ENCODE results near the gene BCL2.

DNA sequence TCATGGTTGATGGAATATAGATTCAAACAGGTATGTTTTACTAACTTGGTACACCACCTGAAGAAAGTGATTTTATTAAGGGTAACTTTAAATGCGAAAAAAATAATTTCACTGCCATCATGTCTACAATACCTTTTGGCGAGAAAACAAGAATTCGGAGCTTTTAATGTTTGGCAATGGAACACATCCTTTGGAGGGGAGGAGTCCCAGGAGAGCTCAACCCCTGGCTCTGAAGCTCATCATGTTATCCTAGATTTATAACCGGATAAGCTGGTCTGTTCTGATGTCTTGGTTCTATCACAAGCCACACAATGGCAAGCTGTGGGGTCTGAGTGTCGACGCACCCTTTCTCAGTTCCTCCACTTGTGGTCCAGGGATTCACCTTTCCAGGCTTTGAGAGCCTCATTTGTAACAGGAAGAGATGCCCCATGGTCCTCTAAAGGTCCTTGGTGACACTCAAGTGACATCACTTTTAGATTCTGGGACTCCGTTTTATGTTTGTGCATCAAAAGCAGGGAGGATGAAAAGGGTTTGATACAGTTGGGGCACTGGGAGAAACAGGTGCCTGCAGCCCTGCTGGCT, 172.7 kb downstream of the BCL2 start:
- TF ChIP-seq, protein P1, sequence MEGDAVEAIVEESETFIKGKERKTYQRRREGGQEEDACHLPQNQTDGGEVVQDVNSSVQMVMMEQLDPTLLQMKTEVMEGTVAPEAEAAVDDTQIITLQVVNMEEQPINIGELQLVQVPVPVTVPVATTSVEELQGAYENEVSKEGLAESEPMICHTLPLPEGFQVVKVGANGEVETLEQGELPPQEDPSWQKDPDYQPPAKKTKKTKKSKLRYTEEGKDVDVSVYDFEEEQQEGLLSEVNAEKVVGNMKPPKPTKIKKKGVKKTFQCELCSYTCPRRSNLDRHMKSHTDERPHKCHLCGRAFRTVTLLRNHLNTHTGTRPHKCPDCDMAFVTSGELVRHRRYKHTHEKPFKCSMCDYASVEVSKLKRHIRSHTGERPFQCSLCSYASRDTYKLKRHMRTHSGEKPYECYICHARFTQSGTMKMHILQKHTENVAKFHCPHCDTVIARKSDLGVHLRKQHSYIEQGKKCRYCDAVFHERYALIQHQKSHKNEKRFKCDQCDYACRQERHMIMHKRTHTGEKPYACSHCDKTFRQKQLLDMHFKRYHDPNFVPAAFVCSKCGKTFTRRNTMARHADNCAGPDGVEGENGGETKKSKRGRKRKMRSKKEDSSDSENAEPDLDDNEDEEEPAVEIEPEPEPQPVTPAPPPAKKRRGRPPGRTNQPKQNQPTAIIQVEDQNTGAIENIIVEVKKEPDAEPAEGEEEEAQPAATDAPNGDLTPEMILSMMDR (conservative IDR thresholded peaks at IDR 0.05; ENCODE audit: low read depth, low read length), result no peak
- TF ChIP-seq EZH2 (IDR thresholded peaks at IDR 0.05; ENCODE audit: low read length, unreplicated experiment), result no peak
- TF ChIP-seq EZH2phosphoT487 (IDR thresholded peaks at IDR 0.05; ENCODE audit: borderline replicate concordance, low read length), result no peak
